Vagina (tissue), 2 donors: ENCODE data around the gene GJC2.

ENCODE experiments used
- POLR2AphosphoS5 ChIP-seq, 2 donors: sonication (generic); formaldehyde crosslinking; IDR thresholded peaks; one replicate each; pipeline ENCODE4 v1.9.0; 2017; ENCODE audit warnings: antibody characterized with exemption in 2 of 2, mild to moderate bottlenecking in 2 of 2, low read depth in 1 of 2; ENCODE audit not compliant: insufficient read depth in 1 of 2
- TF ChIP-seq, protein P1 (sequence below), 3 experiments: fragments of 450-650 bp in 2 of 3; fragments of 200-600 bp in 1 of 3; sonication (generic) in 1 of 3; IDR thresholded peaks; one replicate each; pipeline ENCODE4 v1.5.1; 2017 to 2019; ENCODE audit warnings: antibody characterized with exemption in 3 of 3, mild to moderate bottlenecking in 2 of 3, moderate library complexity in 2 of 3

GRCh38 chr1:228109962-228110488, 39.7 kb upstream of the GJC2 start:
- TF ChIP-seq, protein P1, sequence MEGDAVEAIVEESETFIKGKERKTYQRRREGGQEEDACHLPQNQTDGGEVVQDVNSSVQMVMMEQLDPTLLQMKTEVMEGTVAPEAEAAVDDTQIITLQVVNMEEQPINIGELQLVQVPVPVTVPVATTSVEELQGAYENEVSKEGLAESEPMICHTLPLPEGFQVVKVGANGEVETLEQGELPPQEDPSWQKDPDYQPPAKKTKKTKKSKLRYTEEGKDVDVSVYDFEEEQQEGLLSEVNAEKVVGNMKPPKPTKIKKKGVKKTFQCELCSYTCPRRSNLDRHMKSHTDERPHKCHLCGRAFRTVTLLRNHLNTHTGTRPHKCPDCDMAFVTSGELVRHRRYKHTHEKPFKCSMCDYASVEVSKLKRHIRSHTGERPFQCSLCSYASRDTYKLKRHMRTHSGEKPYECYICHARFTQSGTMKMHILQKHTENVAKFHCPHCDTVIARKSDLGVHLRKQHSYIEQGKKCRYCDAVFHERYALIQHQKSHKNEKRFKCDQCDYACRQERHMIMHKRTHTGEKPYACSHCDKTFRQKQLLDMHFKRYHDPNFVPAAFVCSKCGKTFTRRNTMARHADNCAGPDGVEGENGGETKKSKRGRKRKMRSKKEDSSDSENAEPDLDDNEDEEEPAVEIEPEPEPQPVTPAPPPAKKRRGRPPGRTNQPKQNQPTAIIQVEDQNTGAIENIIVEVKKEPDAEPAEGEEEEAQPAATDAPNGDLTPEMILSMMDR (IDR thresholded peaks at IDR 0.05), result no peak
- TF ChIP-seq POLR2AphosphoS5 (IDR thresholded peaks at IDR 0.05; ENCODE audit: insufficient read depth in 1 of 2, low read depth in 1 of 2), result no peak
